ENCODE measurements around the gene RIT1. TPM values are rescaled to one million over a fixed set of nuclear protein-coding genes. Genes with fewer than 3 reads are reported as not detected.

Gene RIT1
- total and polyA plus RNA-seq, 2 experiments from 2014 or later, result 30.5 to 32.4 TPM

DNA sequence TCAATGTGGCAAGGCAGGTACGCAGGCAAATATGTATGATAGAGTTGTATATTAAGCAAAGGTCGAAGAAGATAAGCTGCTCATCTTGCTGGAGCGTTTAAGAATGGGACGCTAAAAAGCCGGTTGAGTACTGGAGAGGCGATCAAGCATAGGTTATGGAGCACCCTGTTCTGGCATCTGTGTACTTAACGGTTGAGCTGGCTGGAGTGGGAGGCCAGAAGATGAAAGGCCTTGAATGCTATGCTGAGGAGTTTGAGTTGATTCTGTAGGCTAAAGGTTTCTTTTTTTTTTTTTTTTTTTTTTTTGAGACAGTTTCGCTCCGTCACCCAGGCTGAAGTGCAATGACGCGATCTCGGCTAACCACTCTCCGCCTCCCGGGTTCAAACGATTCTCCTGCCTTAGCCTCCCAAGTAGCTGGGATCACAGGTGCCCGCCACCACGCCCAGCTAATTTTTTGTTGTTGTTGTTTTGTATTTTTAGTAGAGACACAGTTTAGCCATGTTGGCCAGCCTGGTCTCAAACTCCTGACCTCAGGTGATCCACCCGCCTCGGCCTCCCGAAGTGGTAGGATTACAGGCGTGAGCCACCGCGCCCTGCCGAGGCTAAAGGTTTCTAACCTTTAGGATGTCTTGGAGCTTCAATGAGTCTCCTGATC, 23.9 kb upstream of the RIT1 start:
- Histone ChIP-seq H2AFZ (peak overlapping the region; percentile 92), H3K9me2 (ENCODE audit: insufficient read depth) (no peaks in the 10 kb centered on the region), H3K9me3 (ENCODE audit: low read depth) (no peaks in the 10 kb centered on the region), H3F3A (ENCODE audit: insufficient read depth) (peaks cover 26% of the 10 kb centered on the region), H3K79me2 (ENCODE audit: insufficient read depth) (peaks cover 41% of the 10 kb centered on the region), H3K27ac (peak overlapping the region; percentile 85), H3K27me3 (replicated peaks; ENCODE audit: insufficient read depth) (no peaks in the 10 kb centered on the region), H3K4me1 (ENCODE audit: insufficient read depth) (peaks cover 38% of the 10 kb centered on the region), H3K4me2 (ENCODE audit: unreplicated experiment) (peak overlapping the region; percentile 99), H4K20me1 (ENCODE audit: insufficient read depth) (no peaks in the 10 kb centered on the region), H3K4me3 (peak overlapping the region; percentile 79), H3K9ac (peak overlapping the region; percentile 92), H3K36me3 (ENCODE audit: low read depth) (peaks cover 26% of the 10 kb centered on the region)
- in situ Hi-C loops (cut with MboI), result no loop called here
- peak; percentile 43 for DNase-seq
- TF ChIP-seq EZH2 (IDR thresholded peaks at IDR 0.05; ENCODE audit: insufficient read depth, poor library complexity, severe bottlenecking) (no peak), EZH2phosphoT487 (IDR thresholded peaks at IDR 0.05; ENCODE audit: insufficient read depth, low read depth) (no peak)
- 79 to 80% methylated on average over 24 of the region's 24 CpGs for WGBS, 2 experiments (ENCODE audit: low coverage in 1 of 2, low lambda C conversion rate in 2 of 2, missing lambda C conversion rate in 2 of 2)

DNA sequence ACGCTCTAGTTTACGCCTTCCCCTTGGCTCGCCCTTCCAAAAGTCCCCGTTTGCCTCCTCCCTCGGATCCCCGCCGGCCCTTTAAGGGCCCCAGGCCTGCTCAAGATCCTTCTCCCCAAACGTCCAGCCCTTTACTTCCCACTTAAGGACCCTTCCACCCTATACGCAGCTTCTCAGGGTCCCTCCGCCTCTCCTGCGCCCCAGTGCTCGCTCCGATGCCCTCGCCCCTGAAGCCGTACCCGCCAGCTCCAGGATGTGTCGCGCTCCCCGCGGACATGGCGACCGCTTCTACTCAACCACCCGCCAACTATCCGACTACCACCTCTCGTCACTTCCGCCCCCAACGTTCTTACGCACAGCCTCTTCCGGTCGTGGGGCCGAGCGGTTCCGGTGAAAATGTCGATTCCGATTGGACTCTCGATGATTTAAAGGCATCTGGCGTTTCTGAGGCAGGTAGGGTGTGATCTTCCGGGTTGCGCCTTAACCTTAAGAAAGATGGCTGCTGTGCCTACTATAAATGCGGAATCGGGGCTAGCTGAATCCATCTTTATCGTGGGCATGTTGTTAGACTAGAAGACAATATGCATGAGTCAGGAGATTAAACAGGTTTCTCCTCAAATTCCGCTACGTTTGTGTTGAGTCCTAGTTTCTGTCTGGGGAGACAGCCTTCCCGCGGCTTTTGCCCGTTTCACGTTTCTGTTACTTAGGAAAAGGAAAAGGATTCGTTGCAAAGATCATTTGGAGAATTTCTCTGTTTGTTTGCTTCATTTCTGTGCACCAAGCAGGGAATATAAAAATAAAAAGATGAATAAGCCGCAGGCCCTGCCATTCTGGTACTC, 23.2 kb upstream of the RIT1 start, which contains the start of gene KHDC4:
KHDC4 (minus strand) TSS at position 317 of the 839 bp plus-strand sequence; CDS start at position 277, 40 bp downstream.
- peaks cover 26% of the 10 kb centered on the region for H3F3A ChIP-seq (ENCODE audit: insufficient read depth)
- peak within 1 kb of the TSS; percentile 85 for H3K27ac ChIP-seq
- H3K4me1 ChIP-seq (ENCODE audit: insufficient read depth), result peaks cover 41% of the 10 kb centered on the region
- H4K20me1 ChIP-seq (ENCODE audit: insufficient read depth), result no peaks in the 10 kb centered on the region
- peaks cover 48% of the 10 kb centered on the region for H3K79me2 ChIP-seq (ENCODE audit: insufficient read depth)
- H3K4me2 ChIP-seq (ENCODE audit: unreplicated experiment), result peak within 1 kb of the TSS; percentile 99
- peaks cover 34% of the 10 kb centered on the region for H3K36me3 ChIP-seq (ENCODE audit: low read depth)
- H3K9me3 ChIP-seq (ENCODE audit: low read depth), result no peaks in the 10 kb centered on the region
- peak; percentile 99 for DNase-seq
- H3K4me3 ChIP-seq, result peak within 1 kb of the TSS; percentile 79
- no peaks in the 10 kb centered on the region for H3K27me3 ChIP-seq (replicated peaks; ENCODE audit: insufficient read depth)
- no peaks in the 10 kb centered on the region for H3K9me2 ChIP-seq (ENCODE audit: insufficient read depth)
- H3K9ac ChIP-seq, result peak within 1 kb of the TSS; percentile 92
- 1 to 2% methylated on average over 47 to 50 of the region's 50 CpGs for WGBS, 2 experiments (ENCODE audit: low coverage in 1 of 2, low lambda C conversion rate in 2 of 2, missing lambda C conversion rate in 2 of 2)
- TF ChIP-seq EZH2 (IDR thresholded peaks at IDR 0.05; ENCODE audit: insufficient read depth, poor library complexity, severe bottlenecking), result no peak
- TF ChIP-seq EZH2phosphoT487 (IDR thresholded peaks at IDR 0.05; ENCODE audit: insufficient read depth, low read depth), result no peak
- peak within 1 kb of the TSS; percentile 92 for H2AFZ ChIP-seq
- in situ Hi-C loops (cut with MboI), result no loop called here

DNA sequence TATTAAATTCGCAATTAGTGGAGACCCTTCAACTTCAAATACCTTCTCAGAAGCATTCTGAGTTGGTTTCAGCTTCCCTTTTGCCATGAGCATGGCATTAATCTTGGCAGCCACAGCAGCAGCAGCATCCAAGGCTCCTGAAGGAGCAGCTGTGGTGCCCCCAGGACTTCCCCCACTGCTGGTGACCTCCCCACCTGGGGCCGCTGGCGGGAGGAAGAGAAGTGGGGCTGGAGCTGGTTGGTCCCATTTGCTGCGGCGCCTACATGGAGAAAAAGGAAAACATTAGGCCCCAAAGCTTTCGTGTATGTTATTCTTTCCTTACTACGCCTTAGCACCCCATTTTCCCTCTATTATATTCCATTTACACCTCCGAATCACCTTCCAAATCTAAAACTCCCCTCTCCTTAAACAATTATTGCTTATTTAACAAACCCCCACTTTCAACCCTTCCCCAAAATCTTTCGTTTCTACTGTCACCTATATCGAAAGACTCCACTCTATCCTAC, 22.5 kb upstream of the RIT1 start:
- peak overlapping the region; percentile 92; the same call in 1 of the 2 replicates for H2AFZ ChIP-seq
- peaks cover 38% of the 10 kb centered on the region for H3K36me3 ChIP-seq (ENCODE audit: low read depth)
- peak overlapping the region; percentile 90 for H3K4me2 ChIP-seq (ENCODE audit: unreplicated experiment)
- H3K27me3 ChIP-seq (replicated peaks; ENCODE audit: insufficient read depth), result no peaks in the 10 kb centered on the region
- peak overlapping the region; percentile 79 for H3K4me3 ChIP-seq
- in situ Hi-C loops (cut with MboI), result no loop called here
- H3K27ac ChIP-seq, result peak overlapping the region; percentile 85
- H3K9ac ChIP-seq, result peak overlapping the region; percentile 92
- no peaks in the 10 kb centered on the region for H4K20me1 ChIP-seq (ENCODE audit: insufficient read depth)
- H3K9me3 ChIP-seq (ENCODE audit: low read depth), result no peaks in the 10 kb centered on the region
- no peaks in the 10 kb centered on the region for H3K9me2 ChIP-seq (ENCODE audit: insufficient read depth)
- peaks cover 55% of the 10 kb centered on the region for H3K79me2 ChIP-seq (ENCODE audit: insufficient read depth)
- WGBS, 2 experiments (ENCODE audit: low coverage in 1 of 2, low lambda C conversion rate in 2 of 2, missing lambda C conversion rate in 2 of 2), result 4 to 8% methylated on average over 10 of the region's 10 CpGs
- H3F3A ChIP-seq (ENCODE audit: insufficient read depth), result peaks cover 26% of the 10 kb centered on the region
- peaks cover 42% of the 10 kb centered on the region for H3K4me1 ChIP-seq (ENCODE audit: insufficient read depth)
- no peak for TF ChIP-seq EZH2phosphoT487 (IDR thresholded peaks at IDR 0.05; ENCODE audit: insufficient read depth, low read depth)
- no peak for TF ChIP-seq EZH2 (IDR thresholded peaks at IDR 0.05; ENCODE audit: insufficient read depth, poor library complexity, severe bottlenecking)
- peak; percentile 37 for DNase-seq

DNA sequence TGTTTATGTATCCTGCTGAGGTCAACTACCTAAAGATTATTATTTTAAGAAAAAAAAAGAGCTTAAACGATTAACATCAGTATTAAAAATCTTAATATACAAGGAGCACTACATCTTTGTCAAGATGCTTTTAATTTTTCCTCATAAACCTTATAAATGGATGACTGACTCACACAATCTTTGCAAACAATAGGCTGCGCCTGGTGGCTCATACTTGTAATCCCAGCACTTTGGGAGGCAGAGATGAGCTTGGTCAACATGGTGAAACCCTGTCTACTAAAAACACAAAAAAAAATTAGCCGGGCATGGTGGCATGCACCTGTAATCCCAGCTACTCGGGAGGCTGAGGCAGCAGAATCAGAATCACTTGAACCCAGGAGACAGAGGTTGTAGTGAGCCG, 21.3 kb upstream of the RIT1 start:
- in situ Hi-C loops (cut with MboI), result no loop called here
- H3K4me1 ChIP-seq (ENCODE audit: insufficient read depth), result peaks cover 42% of the 10 kb centered on the region
- H4K20me1 ChIP-seq (ENCODE audit: insufficient read depth), result no peaks in the 10 kb centered on the region
- peaks cover 48% of the 10 kb centered on the region for H3K36me3 ChIP-seq (ENCODE audit: low read depth)
- 41 to 51% methylated on average over 5 of the region's 5 CpGs for WGBS, 2 experiments (ENCODE audit: low coverage in 1 of 2, low lambda C conversion rate in 2 of 2, missing lambda C conversion rate in 2 of 2)
- DNase-seq, result peak; percentile 74
- peak overlapping the region; percentile 48 for H3K27ac ChIP-seq
- H3K4me3 ChIP-seq, result peak overlapping the region; percentile 79
- peaks cover 67% of the 10 kb centered on the region for H3K79me2 ChIP-seq (ENCODE audit: insufficient read depth)
- H3K4me2 ChIP-seq (ENCODE audit: unreplicated experiment), result peak overlapping the region; percentile 90
- no peaks in the 10 kb centered on the region for H3K27me3 ChIP-seq (replicated peaks; ENCODE audit: insufficient read depth)
- H3K9me2 ChIP-seq (ENCODE audit: insufficient read depth), result no peaks in the 10 kb centered on the region
- H2AFZ ChIP-seq, result no peak overlapping the region
- H3K9me3 ChIP-seq (ENCODE audit: low read depth), result no peaks in the 10 kb centered on the region
- TF ChIP-seq EZH2phosphoT487 (IDR thresholded peaks at IDR 0.05; ENCODE audit: insufficient read depth, low read depth), result no peak
- TF ChIP-seq EZH2 (IDR thresholded peaks at IDR 0.05; ENCODE audit: insufficient read depth, poor library complexity, severe bottlenecking), result no peak
- peaks cover 26% of the 10 kb centered on the region for H3F3A ChIP-seq (ENCODE audit: insufficient read depth)
- H3K9ac ChIP-seq, result peak overlapping the region; percentile 92

Measured in GM23248 (cell line).